IMR-90 (cell line): ENCODE measurements around the gene NOP16. TPM values are rescaled to one million over a fixed set of nuclear protein-coding genes. Genes with fewer than 3 reads are reported as not detected.

Experiments used
- ATAC-seq: fragments of 200-7000 bp; cut with Tn5 transposase; 2 replicates; pipeline ENCODE4 v1.9.1; 2020; ENCODE audit warnings: low read depth, mild to moderate bottlenecking, moderate library complexity
- BruUV-seq: library from RNA; stranded (reverse); fragments of 400-500 nt; replicated peaks from 2 replicates; lab custom pipeline; 2021; lab: Mats Ljungman, UMichigan
- CTCF ChIA-PET: fragments of 300-600 bp; formaldehyde crosslinking; extraction: SDS; loops from one replicate; lab custom pipeline; 2021; ENCODE audit warnings: antibody characterized with exemption; lab: Yijun Ruan, JAX
- POLR2A ChIA-PET: fragments of 300-600 bp; sonication (Branson Sonifier 250); formaldehyde crosslinking; loops from one replicate; lab custom pipeline; 2022; ENCODE audit warnings: antibody characterized with exemption; ENCODE audit not compliant: unreplicated experiment; lab: Charles Lee
- DNase-seq: peaks from one replicate; pipeline ENCODE4 v3.0.0; 2013
- H2AFZ ChIP-seq: replicated peaks from 2 replicates; pipeline ENCODE3; 2013; ENCODE audit warnings: low read length, mild to moderate bottlenecking; ENCODE audit not compliant: poor library complexity
- H2AK5ac ChIP-seq: 2 replicates; pipeline ENCODE4 v1.6.1; 2013; ENCODE audit warnings: low read depth, low read length, inconsistent platforms
- H2AK9ac ChIP-seq: replicated peaks from 2 replicates; pipeline ENCODE3; 2013; ENCODE audit warnings: mild to moderate bottlenecking, low read depth, low read length, moderate library complexity; ENCODE audit not compliant: poor library complexity
- H2BK120ac ChIP-seq: 2 replicates; pipeline ENCODE4 v1.6.1; 2013; ENCODE audit warnings: low read depth, low read length, inconsistent platforms
- H2BK15ac ChIP-seq: 3 replicates; pipeline ENCODE4 v1.6.1; 2013; ENCODE audit warnings: low read depth, low read length, inconsistent platforms
- H2BK20ac ChIP-seq: 2 replicates; pipeline ENCODE4 v1.6.1; 2013; ENCODE audit warnings: low read depth, mild to moderate bottlenecking, inconsistent platforms, low read length, moderate library complexity
- H2BK5ac ChIP-seq: 2 replicates; pipeline ENCODE4 v1.6.1; 2013; ENCODE audit warnings: mild to moderate bottlenecking, low read depth, low read length, inconsistent platforms; ENCODE audit not compliant: poor library complexity, severe bottlenecking
- H3K14ac ChIP-seq: replicated peaks from 2 replicates; pipeline ENCODE4 v1.6.1; 2013; ENCODE audit warnings: low read depth, low read length, inconsistent platforms
- H3K18ac ChIP-seq: 2 replicates; pipeline ENCODE4 v1.6.1; 2013; ENCODE audit warnings: low read depth, low read length, control low read depth
- H3K23ac ChIP-seq: 2 replicates; pipeline ENCODE4 v1.6.1; 2013; ENCODE audit warnings: low read depth, low read length, inconsistent platforms
- H3K27ac ChIP-seq: 2 replicates; pipeline ENCODE4 v1.5.1; 2013; ENCODE audit warnings: mild to moderate bottlenecking, control low read depth, low read length; ENCODE audit not compliant: insufficient read depth
- H3K27me3 ChIP-seq: 2 replicates; pipeline ENCODE4 v1.6.1; 2013; ENCODE audit warnings: low read length; ENCODE audit not compliant: control insufficient read depth, insufficient read depth
- H3K36me3 ChIP-seq: 2 replicates; pipeline ENCODE4 v1.6.1; 2013; ENCODE audit warnings: low read length, mixed read lengths; ENCODE audit not compliant: control insufficient read depth, insufficient read depth
- H3K4ac ChIP-seq: 2 replicates; pipeline ENCODE4 v1.6.1; 2013; ENCODE audit warnings: low read depth, low read length, inconsistent platforms
- H3K4me1 ChIP-seq: 2 replicates; pipeline ENCODE4 v1.6.1; 2013; ENCODE audit warnings: low read length, mixed read lengths; ENCODE audit not compliant: control insufficient read depth, insufficient read depth
- H3K4me2 ChIP-seq: 2 replicates; pipeline ENCODE4 v1.6.1; 2013; ENCODE audit warnings: low read depth, mild to moderate bottlenecking, control low read depth, low read length, moderate library complexity
- H3K4me3 ChIP-seq: 2 replicates; pipeline ENCODE4 v1.5.1; 2013; ENCODE audit warnings: low read depth, mild to moderate bottlenecking, control low read depth, low read length, moderate library complexity; ENCODE audit not compliant: insufficient read depth
- H3K56ac ChIP-seq: 2 replicates; pipeline ENCODE4 v1.6.1; 2013; ENCODE audit warnings: low read length, inconsistent platforms; ENCODE audit not compliant: insufficient read depth; ENCODE audit errors: extremely low read depth
- H3K79me1 ChIP-seq, 2 experiments: 2 replicates each; pipeline ENCODE4 v1.6.1; 2013; ENCODE audit warnings: low read length in 2 of 2, inconsistent platforms in 1 of 2, low read depth in 1 of 2
- H3K9ac ChIP-seq: 2 replicates; pipeline ENCODE4 v1.6.1; 2013; ENCODE audit warnings: low read depth, low read length, control low read depth
- H3K9me1 ChIP-seq: 2 replicates; pipeline ENCODE4 v1.6.1; 2013; ENCODE audit warnings: low read length, inconsistent platforms; ENCODE audit not compliant: insufficient read depth
- H3K9me3 ChIP-seq: 2 replicates; pipeline ENCODE4 v1.6.1; 2013; ENCODE audit warnings: low read length; ENCODE audit not compliant: control insufficient read depth, insufficient read depth
- H4K20me1 ChIP-seq: 2 replicates; pipeline ENCODE4 v1.6.1; 2013; ENCODE audit warnings: low read length, inconsistent platforms; ENCODE audit not compliant: insufficient read depth
- H4K5ac ChIP-seq: 2 replicates; pipeline ENCODE4 v1.6.1; 2013; ENCODE audit warnings: mild to moderate bottlenecking, low read depth, low read length, control low read depth
- H4K8ac ChIP-seq, 2 experiments: 2 replicates each; pipeline ENCODE4 v1.6.1; 2013; ENCODE audit warnings: low read depth in 2 of 2, low read length in 2 of 2, control low read depth in 1 of 2, inconsistent platforms in 1 of 2
- H4K91ac ChIP-seq: 2 replicates; pipeline ENCODE4 v1.6.1; 2013; ENCODE audit warnings: low read depth, low read length, inconsistent platforms; ENCODE audit not compliant: insufficient read depth
- BHLHE40 ChIP-seq: fragments of 150-350 bp; IDR thresholded peaks from 2 replicates; pipeline ENCODE4 v1.6.1; 2016; ENCODE audit warnings: mild to moderate bottlenecking, low read depth, low read length
- CEBPB ChIP-seq: IDR thresholded peaks from 2 replicates; pipeline ENCODE4 v1.6.1; 2012; ENCODE audit warnings: low read depth, low read length, improper control_type of control experiment
- CHD1 ChIP-seq: IDR thresholded peaks from 2 replicates; pipeline ENCODE4 v1.6.1; 2012; ENCODE audit warnings: low read depth, low read length, improper control_type of control experiment
- CTCF ChIP-seq: conservative IDR thresholded peaks from 2 replicates; pipeline ENCODE4 v1.5.1; 2012; ENCODE audit warnings: mild to moderate bottlenecking, low read depth, low read length, improper control_type of control experiment
- ELK1 ChIP-seq: fragments of 150-350 bp; IDR thresholded peaks from 2 replicates; pipeline ENCODE4 v1.6.1; 2016; ENCODE audit warnings: low read depth, mild to moderate bottlenecking, low read length, moderate library complexity, borderline replicate concordance
- FOS ChIP-seq: fragments of 150-350 bp; IDR thresholded peaks from 2 replicates; pipeline ENCODE4 v1.6.1; 2016; ENCODE audit warnings: low read depth, low read length
- MAFK ChIP-seq: IDR thresholded peaks from 2 replicates; pipeline ENCODE4 v1.6.1; 2012; ENCODE audit warnings: low read depth, low read length, improper control_type of control experiment
- MAZ ChIP-seq: IDR thresholded peaks from 2 replicates; pipeline ENCODE4 v1.6.1; 2012; ENCODE audit warnings: low read depth, mild to moderate bottlenecking, low read length, improper control_type of control experiment, moderate library complexity, borderline replicate concordance
- MXI1 ChIP-seq: IDR thresholded peaks from 2 replicates; pipeline ENCODE4 v1.6.1; 2012; ENCODE audit warnings: low read depth, mild to moderate bottlenecking, low read length, moderate library complexity, borderline replicate concordance
- NFE2L2 ChIP-seq: fragments of 150-350 bp; IDR thresholded peaks from 2 replicates; pipeline ENCODE4 v1.6.1; 2016; ENCODE audit warnings: low read depth, mild to moderate bottlenecking, low read length
- POLR2A ChIP-seq: IDR thresholded peaks from 2 replicates; pipeline ENCODE4 v1.6.1; 2012; ENCODE audit warnings: mild to moderate bottlenecking, low read depth, low read length
- RAD21 ChIP-seq: IDR thresholded peaks from 2 replicates; pipeline ENCODE4 v1.6.1; 2012; ENCODE audit warnings: low read length, improper control_type of control experiment
- RCOR1 ChIP-seq: IDR thresholded peaks from 2 replicates; pipeline ENCODE4 v1.6.1; 2012; ENCODE audit warnings: mild to moderate bottlenecking, low read length, improper control_type of control experiment; ENCODE audit not compliant: insufficient replicate concordance
- RFX5 ChIP-seq: IDR thresholded peaks from 2 replicates; pipeline ENCODE4 v1.8.0; 2012; ENCODE audit warnings: low read depth, mild to moderate bottlenecking, low read length, moderate library complexity
- SMC3 ChIP-seq: fragments of 150-350 bp; IDR thresholded peaks from 2 replicates; pipeline ENCODE4 v1.6.1; 2016; ENCODE audit warnings: low read depth, mild to moderate bottlenecking, antibody characterized with exemption, low read length, moderate library complexity
- USF2 ChIP-seq: fragments of 150-350 bp; IDR thresholded peaks from 2 replicates; pipeline ENCODE4 v1.6.1; 2017; ENCODE audit warnings: mild to moderate bottlenecking, antibody characterized with exemption, low read length, low read depth
- WGBS, 2 experiments: methylation state at CpG; one replicate each; pipeline versions ENCODE4 v1.1.5 to v1.1.7; 2013; ENCODE audit warnings: missing lambda C conversion rate in 2 of 2; ENCODE audit not compliant: insufficient read length in 1 of 2; ENCODE audit errors: extremely low coverage in 2 of 2; 5-methylcytosine and 5-hydroxymethylcytosine counted together
- dilution Hi-C: fragments of 300-500 bp; cut with HindIII; formaldehyde crosslinking; loops from one replicate; pipeline ENCODE4 v1.14.3; 2018; ENCODE audit warnings: low sequenced_read_pairs; ENCODE audit not compliant: unreplicated experiment
- in situ Hi-C: fragments of 300-500 bp; cut with MboI; formaldehyde crosslinking; loops from 3 replicates; pipeline ENCODE4 v1.14.3; 2019; ENCODE audit warnings: low sequenced_read_pairs, inconsistent platforms, mixed read lengths
- intact Hi-C: fragments of 100-400 bp; cut with micrococcal nuclease; formaldehyde crosslinking; loops from 2 replicates; pipeline ENCODE4 v1.10.0; 2022
- polyA plus RNA-seq, 3 experiments: library from polyadenylated mRNA; depleted of rRNA; stranded (reverse); fragments of >200 nt; gene quantifications; 2 replicates each; pipeline ENCODE4 v1.2.3, GENCODE V29; 2012; ENCODE audit warnings: low replicate concordance in 1 of 3
- total RNA-seq: library from RNA; depleted of rRNA; stranded (reverse); fragments of >200 nt; gene quantifications from 2 replicates; pipeline ENCODE4 v1.2.3, GENCODE V29; 2012

Gene NOP16
- total and polyA plus RNA-seq, 2 of the 4 experiments (the other 2 are of a cell fraction): 28.0 to 60.4 TPM

GRCh38 chr5:176359658-176360057, 28.7 kb downstream of the NOP16 start:
- Histone ChIP-seq H3K56ac (no peak overlapping the region), H4K91ac (no peak overlapping the region), H3K23ac (0 out of 2 replicates have a peak overlapping the region, but pooled peaks have one; percentile 2), H3K27ac (no peak overlapping the region), H2BK15ac (no peak overlapping the region), H2AFZ (no peak overlapping the region), H3K9ac (no peak overlapping the region), H3K4me1 (peaks cover 2% of the 10 kb centered on the region; the same call in 1 of the 2 replicates), H3K18ac (no peak overlapping the region), H3K14ac (no peak overlapping the region), H3K79me1 (peaks cover 22 to 37% of the 10 kb centered on the region in 2 experiments), H3K4me2 (peak overlapping the region; percentile 79), H3K9me3 (no peaks in the 10 kb centered on the region), H3K27me3 (no peaks in the 10 kb centered on the region), H2AK5ac (no peak overlapping the region), H4K5ac (no peak overlapping the region), H3K36me3 (peaks cover 18% of the 10 kb centered on the region), H2BK5ac (no peak overlapping the region), H2AK9ac (no peak overlapping the region), H3K9me1 (peaks cover 8% of the 10 kb centered on the region), H2BK120ac (no peak overlapping the region), H4K20me1 (peaks cover 28% of the 10 kb centered on the region), H3K4me3 (no peak overlapping the region), H4K8ac (no peak overlapping the region), H2BK20ac (no peak overlapping the region), H3K4ac (no peak overlapping the region)
- no TSS peak for BruUV-seq
- POLR2A ChIA-PET: interaction anchor here (0.7 kb wide), 1 partner anchor 615 kb away, joined by 7 read pairs; no protein-coding TSS in a partner anchor
- peak; percentile 47 for DNase-seq
- in situ Hi-C loops (no loop called here), intact Hi-C loops (loop anchor here (5.0 kb wide), 2 partner anchors 207 to 632 kb away; no protein-coding TSS in a partner anchor), dilution Hi-C loops (no loop called here)
- CTCF ChIA-PET: interaction anchor here (0.7 kb wide), 1 partner anchor 338 kb away, joined by 3 read pairs; no protein-coding TSS in a partner anchor
- no CpG with 5 or more reads among the region's 4 CpGs for WGBS, 2 experiments
- no peak for TF ChIP-seq RCOR1
- no peak for TF ChIP-seq BHLHE40
- no peak for TF ChIP-seq CEBPB
- no peak for TF ChIP-seq MAFK
- TF ChIP-seq RAD21: no peak
- no peak for TF ChIP-seq NFE2L2
- TF ChIP-seq CTCF: no peak
- no peak for TF ChIP-seq ELK1
- no peak for TF ChIP-seq MAZ
- TF ChIP-seq SMC3: no peak
- no peak for TF ChIP-seq POLR2A
- TF ChIP-seq USF2: no peak
- no peak for TF ChIP-seq FOS
- TF ChIP-seq CHD1: no peak
- TF ChIP-seq MXI1: no peak
- TF ChIP-seq RFX5: no peak
- no peak for ATAC-seq
